GM10266 (cell line): ENCODE data around the gene TM2D3.
"Not testable (repeated sequence)": the region's sequence is repeated elsewhere in the genome, so short reads cannot be mapped to it uniquely, and the experiment has no call there.

Source experiments
- DNase-seq: peaks from one replicate; pipeline ENCODE4 v3.0.0; 2012; ENCODE audit errors: extremely low spot score
- CTCF ChIP-seq: IDR thresholded peaks from 2 replicates; pipeline ENCODE4 v1.5.1; 2012; ENCODE audit warnings: mild to moderate bottlenecking, low read depth; ENCODE audit not compliant: control insufficient read depth, insufficient read depth; ENCODE audit errors: missing control alignments

TM2D3 gene

GRCh38 chr15:101639667-101640066, 12.5 kb downstream of the TM2D3 start:
- DNase-seq: no peak
- TF ChIP-seq CTCF: no peak

GRCh38 chr15:101637919-101638318, 14.3 kb downstream of the TM2D3 start:
- no peak for DNase-seq
- TF ChIP-seq CTCF: no peak

- no peak for TF ChIP-seq CTCF
- no peak for DNase-seq
Measured at GRCh38 chr15:101637516-101637915, 14.7 kb downstream of the TM2D3 start.

DNA sequence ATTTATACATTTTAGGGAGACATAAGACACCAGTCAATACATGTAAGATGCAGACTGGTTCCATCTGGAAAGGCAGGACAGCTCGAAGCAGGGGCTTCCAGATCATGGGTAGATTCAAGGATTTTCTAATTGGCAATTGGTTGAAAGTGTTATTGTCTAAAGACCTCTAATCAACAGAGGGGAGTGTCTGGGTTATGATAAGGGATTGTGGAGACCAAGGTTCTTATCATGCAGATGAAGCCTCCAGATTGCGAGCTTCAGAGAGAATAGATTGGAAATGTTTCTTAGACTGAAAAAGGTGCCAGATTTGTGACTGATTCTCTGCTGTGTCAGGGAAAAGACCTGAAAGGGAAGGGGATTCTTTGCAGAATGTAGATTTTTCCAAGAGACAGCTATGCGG, 15.1 kb downstream of the TM2D3 start:
- no peak for DNase-seq

GRCh38 chr15:101635944-101636727, 16.0 kb downstream of the TM2D3 start:
- no peak for DNase-seq
- TF ChIP-seq CTCF: no peak

More for the DNA sequence above, 15.1 kb downstream of the TM2D3 start:
- TF ChIP-seq CTCF: no peak

DNA sequence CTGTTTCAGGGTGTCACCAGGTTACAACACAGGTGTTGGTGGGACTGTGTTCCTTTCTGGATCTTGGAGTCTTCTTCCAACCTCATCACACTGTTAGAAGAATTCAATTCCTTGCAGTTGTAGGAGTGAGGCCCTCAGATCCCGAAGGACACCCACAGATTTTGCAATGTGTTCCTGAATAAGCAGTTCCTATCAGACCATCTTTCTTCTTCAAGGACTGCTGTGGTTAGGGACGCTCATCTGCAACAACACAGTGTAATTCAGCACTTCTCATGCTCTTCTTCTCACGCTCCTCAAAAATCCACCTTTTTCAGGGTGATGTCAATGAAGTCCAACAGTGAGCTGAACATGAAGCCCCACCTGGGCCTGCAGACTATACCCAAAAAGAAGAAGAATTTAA, 18.8 kb downstream of the TM2D3 start:
- DNase-seq: no peak
- TF ChIP-seq CTCF: no peak

DNA sequence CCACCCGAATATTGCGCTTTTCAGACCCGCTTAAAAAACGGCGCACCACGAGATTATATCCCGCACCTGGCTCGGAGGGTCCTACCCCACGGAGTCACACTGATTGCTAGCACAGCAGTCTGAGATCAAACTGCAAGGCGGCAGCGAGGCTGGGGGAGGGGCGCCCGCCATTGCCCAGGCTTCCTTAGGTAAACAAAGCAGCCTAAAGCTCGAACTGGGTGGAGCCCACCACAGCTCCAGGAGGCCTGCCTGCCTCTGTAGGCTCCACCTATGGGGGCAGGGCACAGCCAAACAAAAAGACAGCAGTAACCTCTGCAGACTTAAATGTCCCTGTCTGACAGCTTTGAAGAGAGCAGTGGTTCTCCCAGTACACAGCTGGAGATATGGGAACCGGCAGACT, 25.5 kb downstream of the TM2D3 start:
- not testable (repeated sequence) for DNase-seq

GRCh38 chr15:101625980-101626379, 26.2 kb downstream of the TM2D3 start:
- no peak for DNase-seq
- TF ChIP-seq CTCF: no peak
